GM18873 (cell line): ENCODE results near the gene PMEPA1.

Experiments used
- ATAC-seq: cut with Tn5 transposase; IDR thresholded peaks from one replicate; pipeline ENCODE4 v1.9.1; 2021; ENCODE audit warnings: mild to moderate bottlenecking, moderate library complexity, moderate number of reproducible peaks; ENCODE audit not compliant: unreplicated experiment, low FRiP score

PMEPA1 gene

GRCh38 chr20:57616143-57616951, 93.5 kb downstream of the PMEPA1 start:
- no peak for ATAC-seq

GRCh38 chr20:57615445-57615811, 94.4 kb downstream of the PMEPA1 start:
- ATAC-seq: no peak

GRCh38 chr20:57614490-57615444, 95.0 kb downstream of the PMEPA1 start:
- ATAC-seq: no peak

- no peak for ATAC-seq
Measured at GRCh38 chr20:57613481-57613921, 96.3 kb downstream of the PMEPA1 start.

- no peak for ATAC-seq
Measured at GRCh38 chr20:57612916-57613315, 96.9 kb downstream of the PMEPA1 start.

GRCh38 chr20:57612436-57612835, 97.4 kb downstream of the PMEPA1 start:
- no peak for ATAC-seq

GRCh38 chr20:57611586-57612311, 98.1 kb downstream of the PMEPA1 start:
- no peak for ATAC-seq

GRCh38 chr20:57610261-57610952, 99.4 kb downstream of the PMEPA1 start:
- no peak for ATAC-seq

- ATAC-seq: no peak
Measured at GRCh38 chr20:57609842-57610167, 100.0 kb downstream of the PMEPA1 start.

- ATAC-seq: no peak
Measured at GRCh38 chr20:57609086-57609841, 100.6 kb downstream of the PMEPA1 start.

- ATAC-seq: no peak
Measured at GRCh38 chr20:57608516-57608915, 101.3 kb downstream of the PMEPA1 start.

- no peak for ATAC-seq
Measured at GRCh38 chr20:57605878-57606277, 103.9 kb downstream of the PMEPA1 start.

GRCh38 chr20:57605045-57605444, 104.8 kb downstream of the PMEPA1 start:
- ATAC-seq: no peak

GRCh38 chr20:57603120-57603519, 106.7 kb downstream of the PMEPA1 start:
- no peak for ATAC-seq

GRCh38 chr20:57601737-57602136, 108.1 kb downstream of the PMEPA1 start:
- ATAC-seq: no peak

- no peak for ATAC-seq
Measured at GRCh38 chr20:57601211-57601570, 108.6 kb downstream of the PMEPA1 start.

- ATAC-seq: no peak
Measured at GRCh38 chr20:57600320-57601210, 109.2 kb downstream of the PMEPA1 start.

- no peak for ATAC-seq
Measured at GRCh38 chr20:57598491-57598890, 111.3 kb downstream of the PMEPA1 start.
